ENCODE data around the gene POU4F1. TPM values are rescaled to one million over a fixed set of nuclear protein-coding genes. Genes with fewer than 3 reads are reported as not detected.
A peak's percentile ranks its signal among the peaks of the same experiment; 100 is the strongest.

POU4F1 gene
- total and polyA plus RNA-seq, 2 experiments from 2014 or later, result 0.03 to 0.05 TPM

DNA sequence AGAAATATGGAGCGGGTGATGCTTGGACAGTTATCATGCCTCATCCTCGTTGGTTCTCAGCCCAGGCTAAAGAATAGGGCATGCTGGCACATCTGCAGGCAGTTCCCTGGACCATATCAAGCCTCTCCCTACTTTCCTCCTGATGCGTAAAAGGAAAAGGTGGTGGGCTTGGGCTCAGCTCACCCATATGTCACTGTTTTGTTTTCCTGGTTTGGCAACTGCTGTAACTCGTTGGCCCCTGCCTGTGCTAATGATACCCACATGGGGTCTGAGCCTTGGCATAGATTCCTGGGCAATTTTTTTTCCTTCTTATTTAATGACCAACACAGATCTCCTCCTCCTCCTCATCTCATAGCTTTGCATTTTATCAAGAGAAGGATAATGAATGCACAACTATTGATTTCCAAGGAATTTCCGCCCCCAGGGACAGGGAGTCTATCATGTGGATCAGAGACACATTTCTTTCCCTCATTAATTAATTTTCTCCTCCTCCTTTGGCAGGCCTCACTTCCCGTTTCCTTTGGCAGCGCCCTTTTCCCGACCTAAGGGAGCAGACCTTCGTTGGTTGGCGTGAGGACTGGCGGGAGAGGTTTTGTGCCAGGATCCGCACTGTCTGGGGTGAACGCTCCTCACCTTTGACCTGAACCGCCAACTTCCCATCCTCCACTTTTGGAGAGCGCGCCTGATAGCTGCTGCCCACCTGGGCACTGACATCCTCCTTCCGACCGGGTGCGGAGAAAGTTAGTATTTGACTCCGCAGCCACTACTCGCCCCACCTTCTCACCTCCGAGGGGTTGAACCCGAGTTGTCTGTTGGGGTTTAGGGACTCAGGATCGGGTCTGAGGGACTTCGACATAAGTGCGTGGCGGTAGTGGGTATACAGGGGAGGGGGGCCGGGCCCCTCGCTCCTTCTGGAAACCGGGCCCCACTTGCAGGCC is 3.4 kb upstream of the POU4F1 start (continued):
- TF ChIP-seq ZNF331 (CRISPR knock-in tag; IDR thresholded peaks at IDR 0.05; ENCODE audit: low read depth) (no peak), NANOG (IDR thresholded peaks at IDR 0.05; ENCODE audit: borderline replicate concordance) (no peak), EZH2phosphoT487 (IDR thresholded peaks at IDR 0.05; ENCODE audit: unreplicated experiment) (no peak), STAT1 (IDR thresholded peaks at IDR 0.05; ENCODE audit: unreplicated experiment) (no peak), EZH2 (IDR thresholded peaks at IDR 0.05; ENCODE audit: low read depth, unreplicated experiment) (peak; percentile 76)

DNA sequence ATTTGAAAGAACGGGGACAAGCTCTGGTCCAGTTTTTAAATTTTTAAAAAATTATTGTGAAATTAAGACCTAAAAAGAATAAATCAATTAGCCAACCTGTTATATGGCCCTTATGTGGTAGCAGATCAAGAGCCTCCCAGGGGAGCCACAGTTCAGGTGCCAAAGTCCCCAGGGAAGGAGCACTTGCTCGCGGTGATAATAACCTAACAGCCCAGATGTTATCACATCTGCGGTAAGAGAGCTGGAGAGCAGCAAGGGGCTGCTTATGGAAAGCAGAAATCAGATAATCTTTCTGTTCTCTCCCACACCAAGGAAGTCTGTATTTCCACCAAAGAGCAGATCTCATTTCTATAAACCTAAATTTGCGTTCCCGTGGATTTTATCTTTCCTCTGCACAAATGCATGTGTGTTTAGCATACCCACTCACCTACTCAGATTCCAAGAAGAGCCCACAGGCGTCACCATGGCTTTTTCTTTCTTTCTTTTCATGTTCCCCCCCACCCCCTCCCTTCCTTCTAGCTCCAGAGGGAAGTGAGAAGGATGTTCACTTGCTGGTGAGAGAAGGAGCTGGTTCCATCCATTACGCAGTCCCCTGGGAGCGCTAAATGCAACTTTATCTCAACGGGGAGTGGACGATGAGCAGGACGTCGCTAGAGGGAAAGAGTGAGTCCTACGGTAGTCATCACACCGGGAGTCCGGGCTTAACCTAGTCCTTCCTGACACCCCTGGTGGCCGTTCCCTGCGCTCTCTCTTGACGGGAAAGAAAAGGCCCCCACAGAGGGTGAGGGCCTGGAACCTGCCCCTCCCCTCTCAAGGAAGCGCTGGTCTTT is 1.6 kb upstream of the POU4F1 start:
- Mint-ChIP-seq H3K9me3 (peaks cover 4% of the 10 kb centered on the region), H3K27ac (no peak overlapping the region), H3K36me3 (ENCODE audit: low read depth) (no peaks in the 10 kb centered on the region; the same call in 2 of the 3 replicates), H3K4me1 (peaks cover 63% of the 10 kb centered on the region), H3K4me3 (peak overlapping the region; percentile 73), H3K27me3 (ENCODE audit: insufficient read depth, low read depth, poor library complexity) (peaks cover 95% of the 10 kb centered on the region)
- H3K27me3 ChIP-seq (ENCODE audit: insufficient read depth), result peaks cover 97% of the 10 kb centered on the region
- H3K79me2 ChIP-seq (replicated peaks; ENCODE audit: insufficient read depth), result no peaks in the 10 kb centered on the region
- no peaks in the 10 kb centered on the region for H3K36me3 ChIP-seq (ENCODE audit: insufficient read depth)
- H3K27ac ChIP-seq (ENCODE audit: low read depth), result no peak overlapping the region
- H2AFZ ChIP-seq, result no peak overlapping the region
- peaks cover 34% of the 10 kb centered on the region for H3F3A ChIP-seq (replicated peaks; ENCODE audit: low read depth)
- DNase-seq (ENCODE audit: low spot score) (peak; percentile 79), ATAC-seq (peak; percentile 4)
- peaks cover 58% of the 10 kb centered on the region for H3K4me1 ChIP-seq (ENCODE audit: insufficient read depth)
- H3K9me2 ChIP-seq (ENCODE audit: insufficient read depth), result no peaks in the 10 kb centered on the region
- peak overlapping the region; percentile 75 for H3K4me2 ChIP-seq
- peak overlapping the region; percentile 50 for H3K4me3 ChIP-seq
- H4K20me1 ChIP-seq (replicated peaks; ENCODE audit: insufficient read depth), result peaks cover 28% of the 10 kb centered on the region
- TF ChIP-seq EZH2 (IDR thresholded peaks at IDR 0.05; ENCODE audit: low read depth, unreplicated experiment) (peak; percentile 65), POLR2AphosphoS5 (IDR thresholded peaks at IDR 0.05; ENCODE audit: low read depth) (no peak), CREB1 (CRISPR knock-in tag; IDR thresholded peaks at IDR 0.05; ENCODE audit: low read depth) (no peak), EZH2phosphoT487 (IDR thresholded peaks at IDR 0.05; ENCODE audit: unreplicated experiment) (no peak), NANOG (IDR thresholded peaks at IDR 0.05; ENCODE audit: borderline replicate concordance) (no peak), JUNB (IDR thresholded peaks at IDR 0.05; ENCODE audit: unreplicated experiment) (no peak), ZNF114 (CRISPR knock-in tag; IDR thresholded peaks at IDR 0.05) (no peak), CTCF (conservative IDR thresholded peaks at IDR 0.05; ENCODE audit: low read depth in 2 of 2) (peak; percentile 20 to 33; a peak in 3 of 4 replicates)
- TF ChIP-seq, protein P1, sequence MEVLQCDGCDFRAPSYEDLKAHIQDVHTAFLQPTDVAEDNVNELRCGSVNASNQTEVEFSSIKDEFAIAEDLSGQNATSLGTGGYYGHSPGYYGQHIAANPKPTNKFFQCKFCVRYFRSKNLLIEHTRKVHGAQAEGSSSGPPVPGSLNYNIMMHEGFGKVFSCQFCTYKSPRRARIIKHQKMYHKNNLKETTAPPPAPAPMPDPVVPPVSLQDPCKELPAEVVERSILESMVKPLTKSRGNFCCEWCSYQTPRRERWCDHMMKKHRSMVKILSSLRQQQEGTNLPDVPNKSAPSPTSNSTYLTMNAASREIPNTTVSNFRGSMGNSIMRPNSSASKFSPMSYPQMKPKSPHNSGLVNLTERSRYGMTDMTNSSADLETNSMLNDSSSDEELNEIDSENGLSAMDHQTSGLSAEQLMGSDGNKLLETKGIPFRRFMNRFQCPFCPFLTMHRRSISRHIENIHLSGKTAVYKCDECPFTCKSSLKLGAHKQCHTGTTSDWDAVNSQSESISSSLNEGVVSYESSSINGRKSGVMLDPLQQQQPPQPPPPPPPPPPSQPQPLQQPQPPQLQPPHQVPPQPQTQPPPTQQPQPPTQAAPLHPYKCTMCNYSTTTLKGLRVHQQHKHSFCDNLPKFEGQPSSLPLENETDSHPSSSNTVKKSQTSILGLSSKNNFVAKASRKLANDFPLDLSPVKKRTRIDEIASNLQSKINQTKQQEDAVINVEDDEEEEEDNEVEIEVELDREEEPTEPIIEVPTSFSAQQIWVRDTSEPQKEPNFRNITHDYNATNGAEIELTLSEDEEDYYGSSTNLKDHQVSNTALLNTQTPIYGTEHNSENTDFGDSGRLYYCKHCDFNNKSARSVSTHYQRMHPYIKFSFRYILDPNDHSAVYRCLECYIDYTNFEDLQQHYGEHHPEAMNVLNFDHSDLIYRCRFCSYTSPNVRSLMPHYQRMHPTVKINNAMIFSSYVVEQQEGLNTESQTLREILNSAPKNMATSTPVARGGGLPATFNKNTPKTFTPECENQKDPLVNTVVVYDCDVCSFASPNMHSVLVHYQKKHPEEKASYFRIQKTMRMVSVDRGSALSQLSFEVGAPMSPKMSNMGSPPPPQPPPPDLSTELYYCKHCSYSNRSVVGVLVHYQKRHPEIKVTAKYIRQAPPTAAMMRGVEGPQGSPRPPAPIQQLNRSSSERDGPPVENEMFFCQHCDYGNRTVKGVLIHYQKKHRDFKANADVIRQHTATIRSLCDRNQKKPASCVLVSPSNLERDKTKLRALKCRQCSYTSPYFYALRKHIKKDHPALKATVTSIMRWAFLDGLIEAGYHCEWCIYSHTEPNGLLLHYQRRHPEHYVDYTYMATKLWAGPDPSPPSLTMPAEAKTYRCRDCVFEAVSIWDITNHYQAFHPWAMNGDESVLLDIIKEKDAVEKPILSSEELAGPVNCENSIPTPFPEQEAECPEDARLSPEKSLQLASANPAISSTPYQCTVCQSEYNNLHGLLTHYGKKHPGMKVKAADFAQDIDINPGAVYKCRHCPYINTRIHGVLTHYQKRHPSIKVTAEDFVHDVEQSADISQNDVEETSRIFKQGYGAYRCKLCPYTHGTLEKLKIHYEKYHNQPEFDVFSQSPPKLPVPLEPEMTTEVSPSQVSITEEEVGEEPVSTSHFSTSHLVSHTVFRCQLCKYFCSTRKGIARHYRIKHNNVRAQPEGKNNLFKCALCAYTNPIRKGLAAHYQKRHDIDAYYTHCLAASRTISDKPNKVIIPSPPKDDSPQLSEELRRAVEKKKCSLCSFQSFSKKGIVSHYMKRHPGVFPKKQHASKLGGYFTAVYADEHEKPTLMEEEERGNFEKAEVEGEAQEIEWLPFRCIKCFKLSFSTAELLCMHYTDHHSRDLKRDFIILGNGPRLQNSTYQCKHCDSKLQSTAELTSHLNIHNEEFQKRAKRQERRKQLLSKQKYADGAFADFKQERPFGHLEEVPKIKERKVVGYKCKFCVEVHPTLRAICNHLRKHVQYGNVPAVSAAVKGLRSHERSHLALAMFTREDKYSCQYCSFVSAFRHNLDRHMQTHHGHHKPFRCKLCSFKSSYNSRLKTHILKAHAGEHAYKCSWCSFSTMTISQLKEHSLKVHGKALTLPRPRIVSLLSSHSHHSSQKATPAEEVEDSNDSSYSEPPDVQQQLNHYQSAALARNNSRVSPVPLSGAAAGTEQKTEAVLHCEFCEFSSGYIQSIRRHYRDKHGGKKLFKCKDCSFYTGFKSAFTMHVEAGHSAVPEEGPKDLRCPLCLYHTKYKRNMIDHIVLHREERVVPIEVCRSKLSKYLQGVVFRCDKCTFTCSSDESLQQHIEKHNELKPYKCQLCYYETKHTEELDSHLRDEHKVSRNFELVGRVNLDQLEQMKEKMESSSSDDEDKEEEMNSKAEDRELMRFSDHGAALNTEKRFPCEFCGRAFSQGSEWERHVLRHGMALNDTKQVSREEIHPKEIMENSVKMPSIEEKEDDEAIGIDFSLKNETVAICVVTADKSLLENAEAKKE (CRISPR knock-in tag; IDR thresholded peaks at IDR 0.05), result no peak
